ENCODE data around the gene KCNMA1.

The KCNMA1 gene

GRCh38 chr10:77315496-77316129 lies 322.0 kb downstream of the KCNMA1 start:
- no peak for ATAC-seq

- no peak for ATAC-seq
Observed at GRCh38 chr10:77313066-77313750, 324.4 kb downstream of the KCNMA1 start.

GRCh38 chr10:77311186-77311585 lies 326.4 kb downstream of the KCNMA1 start:
- no peak for ATAC-seq

GRCh38 chr10:77310288-77310840 lies 327.2 kb downstream of the KCNMA1 start:
- no peak for ATAC-seq

GRCh38 chr10:77309509-77309908 lies 328.1 kb downstream of the KCNMA1 start:
- ATAC-seq: no peak

GRCh38 chr10:77309092-77309491 lies 328.5 kb downstream of the KCNMA1 start:
- ATAC-seq: no peak

- no peak for ATAC-seq
Observed at GRCh38 chr10:77308084-77308732, 329.4 kb downstream of the KCNMA1 start.

GRCh38 chr10:77306666-77307065 lies 330.9 kb downstream of the KCNMA1 start:
- ATAC-seq: no peak

- ATAC-seq: no peak
Observed at GRCh38 chr10:77305650-77306632, 331.7 kb downstream of the KCNMA1 start.

- no peak for ATAC-seq
Observed at GRCh38 chr10:77304192-77304591, 333.4 kb downstream of the KCNMA1 start.

GRCh38 chr10:77301305-77301730 lies 336.3 kb downstream of the KCNMA1 start:
- no peak for ATAC-seq

GRCh38 chr10:77300682-77301302 lies 336.8 kb downstream of the KCNMA1 start:
- ATAC-seq: no peak

- ATAC-seq: no peak
Observed at GRCh38 chr10:77299320-77299719, 338.3 kb downstream of the KCNMA1 start.

GRCh38 chr10:77297393-77297739 lies 340.2 kb downstream of the KCNMA1 start:
- no peak for ATAC-seq

- ATAC-seq: no peak
Observed at GRCh38 chr10:77296534-77297392, 340.8 kb downstream of the KCNMA1 start.

- no peak for ATAC-seq
Observed at GRCh38 chr10:77293773-77294172, 343.8 kb downstream of the KCNMA1 start.

- ATAC-seq: no peak
Observed at GRCh38 chr10:77293347-77293746, 344.3 kb downstream of the KCNMA1 start.

GRCh38 chr10:77291596-77292505 lies 345.8 kb downstream of the KCNMA1 start:
- ATAC-seq: no peak

GRCh38 chr10:77290528-77291155 lies 347.0 kb downstream of the KCNMA1 start:
- ATAC-seq: no peak

All from activated CD4-positive, CD25-positive, alpha-beta regulatory T cell treated with anti-CD3 and anti-CD28 coated beads, Interleukin-2, amount 50 U/mL, for 24 hours (primary cell).